C4-2B (cell line): ENCODE data around the gene PTPN1.

Experiments
- H3K27ac ChIP-seq: fragments of 450-650 bp; 2 replicates; pipeline ENCODE4 v1.5.1; 2017
- CTCF ChIP-seq: fragments of 450-650 bp; conservative IDR thresholded peaks from 2 replicates; pipeline ENCODE4 v1.5.1; 2017; ENCODE audit warnings: mild to moderate bottlenecking
- ZFX ChIP-seq: fragments of 450-650 bp; IDR thresholded peaks from 2 replicates; pipeline ENCODE4 v1.6.1; 2017

Gene PTPN1

GRCh38 chr20:50516180-50516934, 6.2 kb downstream of the PTPN1 start:
- no peak overlapping the region for H3K27ac ChIP-seq
- TF ChIP-seq ZFX = no peak
- TF ChIP-seq CTCF = no peak

GRCh38 chr20:50516935-50517816, 7.0 kb downstream of the PTPN1 start:
- no peak overlapping the region for H3K27ac ChIP-seq
- TF ChIP-seq ZFX = no peak

GRCh38 chr20:50517817-50518154, 7.6 kb downstream of the PTPN1 start:
- H3K27ac ChIP-seq = no peak overlapping the region

GRCh38 chr20:50518270-50518721, 8.1 kb downstream of the PTPN1 start:
- TF ChIP-seq CTCF (no peak), ZFX (no peak)
- H3K27ac ChIP-seq = no peak overlapping the region

More at GRCh38 chr20:50517817-50518154, 7.6 kb downstream of the PTPN1 start:
- TF ChIP-seq ZFX (no peak), CTCF (no peak)

- no peak overlapping the region for H3K27ac ChIP-seq
- TF ChIP-seq ZFX (no peak), CTCF (no peak)
Measured at GRCh38 chr20:50519036-50519762, 9.0 kb downstream of the PTPN1 start.

GRCh38 chr20:50520222-50520880, 10.2 kb downstream of the PTPN1 start:
- TF ChIP-seq ZFX (no peak), CTCF (no peak)
- no peak overlapping the region for H3K27ac ChIP-seq

GRCh38 chr20:50521221-50522052, 11.3 kb downstream of the PTPN1 start:
- TF ChIP-seq ZFX (no peak), CTCF (no peak)
- H3K27ac ChIP-seq = no peak overlapping the region
